ENCODE measurements around the gene ASIC4. TPM values are rescaled to one million over a fixed set of nuclear protein-coding genes. Genes with fewer than 3 reads are reported as not detected.

Gene ASIC4
- polyA plus RNA-seq, 2 of the 4 experiments (the other 2 are of a cell fraction) = 0.04 TPM; not detected in 1

GRCh38 chr2:219562049-219563020, 48.1 kb downstream of the ASIC4 start:
- ChIA-PET POLR2A (interaction anchor here (2.8 kb wide), 1 partner anchor 8 kb away, joined by 9 read pairs; no protein-coding TSS in a partner anchor), CTCF (interaction anchor here (1.1 to 6.0 kb wide), 9 partner anchors 9 to 80 kb away, joined by 3 to 77 read pairs (median 9); partner anchors contain the start of genes CHPF, OBSL1 and TMEM198)
- H3K4me2 ChIP-seq = no peak overlapping the region
- DNase-seq (ENCODE audit: low read depth in 1 of 2, low spot score in 1 of 2) = no peak
- H3K27ac ChIP-seq = no peak overlapping the region
- H3K9me3 ChIP-seq = no peaks in the 10 kb centered on the region
- WGBS (ENCODE audit: missing lambda C conversion rate) = 76% methylated on average over 21 of the region's 35 CpGs
- no peak for ATAC-seq
- no peak for TF ChIP-seq MAX (IDR thresholded peaks at IDR 0.05)
- TF ChIP-seq EHF (CRISPR knock-in tag; IDR thresholded peaks at IDR 0.05) = no peak
- no peaks in the 10 kb centered on the region for H3K4me1 ChIP-seq
- H3K4me3 ChIP-seq = no peak overlapping the region
- FAIRE-seq = no peak

- ChIA-PET CTCF (interaction anchor here (1.3 to 6.0 kb wide), 5 partner anchors 13 to 78 kb away, joined by 3 to 77 read pairs (median 19); partner anchors contain the start of genes CHPF and TMEM198), POLR2A (no interaction called here)
- Histone ChIP-seq H3K27ac (no peak overlapping the region), H3K9me3 (no peaks in the 10 kb centered on the region), H3K4me2 (no peak overlapping the region), H3K4me3 (no peak overlapping the region), H3K4me1 (no peaks in the 10 kb centered on the region)
- no peak for ATAC-seq
- no peak for TF ChIP-seq RFX5 (IDR thresholded peaks at IDR 0.05)
- TF ChIP-seq HOXB13 (CRISPR knock-in tag; IDR thresholded peaks at IDR 0.05; ENCODE audit: low read depth) = no peak
- TF ChIP-seq KDM5A (IDR thresholded peaks at IDR 0.05) = no peak
- DNase-seq (ENCODE audit: low read depth in 1 of 2, low spot score in 1 of 2) = no peak
- WGBS (ENCODE audit: missing lambda C conversion rate) = 87% methylated on average over 20 of the region's 20 CpGs
- FAIRE-seq = no peak
Measured at GRCh38 chr2:219563271-219563928, 49.1 kb downstream of the ASIC4 start.

- H3K4me2 ChIP-seq = no peak overlapping the region
- POLR2A ChIA-PET = no interaction called here
- no peaks in the 10 kb centered on the region for H3K9me3 ChIP-seq
- no peak for ATAC-seq
- WGBS (ENCODE audit: missing lambda C conversion rate) = 84% methylated on average over 21 of the region's 21 CpGs
- no peak overlapping the region for H3K4me3 ChIP-seq
- no peak for TF ChIP-seq BHLHE40 (IDR thresholded peaks at IDR 0.05; ENCODE audit: low read depth, low read length)
- TF ChIP-seq TFCP2L1 (CRISPR knock-in tag; IDR thresholded peaks at IDR 0.05) = no peak
- TF ChIP-seq KDM1A (IDR thresholded peaks at IDR 0.05; ENCODE audit: low read depth) = no peak
- no peak for DNase-seq (ENCODE audit: low read depth in 1 of 2, low spot score in 1 of 2)
- no peak overlapping the region for H3K27ac ChIP-seq
- no peak for FAIRE-seq
- CTCF ChIA-PET = interaction anchor here (2.2 to 6.0 kb wide), 3 partner anchors 11 to 24 kb away, joined by 5 to 77 read pairs (median 10); partner anchors contain the start of genes CHPF and TMEM198
- peaks cover 5% of the 10 kb centered on the region; the same call in 1 of the 3 replicates for H3K4me1 ChIP-seq
Measured at GRCh38 chr2:219565130-219566080, 51.1 kb downstream of the ASIC4 start.

GRCh38 chr2:219566640-219567039, 52.4 kb downstream of the ASIC4 start:
- WGBS (ENCODE audit: missing lambda C conversion rate) = 86% methylated on average over 11 of the region's 11 CpGs
- POLR2A ChIA-PET = no interaction called here
- H3K4me3 ChIP-seq = no peak overlapping the region
- no peak overlapping the region for H3K27ac ChIP-seq
- FAIRE-seq (no peak), ATAC-seq (no peak), DNase-seq (ENCODE audit: low read depth in 1 of 2, low spot score in 1 of 2) (no peak)
- TF ChIP-seq KDM1A (IDR thresholded peaks at IDR 0.05; ENCODE audit: low read depth) (no peak), CBX2 (IDR thresholded peaks at IDR 0.05; ENCODE audit: borderline replicate concordance, low read depth) (no peak), MAFK (IDR thresholded peaks at IDR 0.05; ENCODE audit: partially characterized antibody) (no peak), NPAS2 (CRISPR knock-in tag; IDR thresholded peaks at IDR 0.05; ENCODE audit: borderline replicate concordance) (no peak), RFX5 (IDR thresholded peaks at IDR 0.05) (no peak), MAX (IDR thresholded peaks at IDR 0.05) (no peak), JUN (IDR thresholded peaks at IDR 0.05) (no peak), ZC3H11A (IDR thresholded peaks at IDR 0.05) (no peak), TFCP2L1 (CRISPR knock-in tag; IDR thresholded peaks at IDR 0.05) (no peak), RCOR1 (IDR thresholded peaks at IDR 0.05; ENCODE audit: low read depth, low read length) (no peak), HOXA7 (CRISPR knock-in tag; IDR thresholded peaks at IDR 0.05) (no peak), HOXB5 (CRISPR knock-in tag; IDR thresholded peaks at IDR 0.05) (no peak), POLR2A (IDR thresholded peaks at IDR 0.05; ENCODE audit: low read length) (no peak), MYC (IDR thresholded peaks at IDR 0.05; ENCODE audit: borderline replicate concordance, low read length) (no peak), ATOH8 (CRISPR knock-in tag; IDR thresholded peaks at IDR 0.05; ENCODE audit: low read depth) (no peak), E2F6 (IDR thresholded peaks at IDR 0.05; ENCODE audit: borderline replicate concordance, low read depth) (no peak), HOXB13 (CRISPR knock-in tag; IDR thresholded peaks at IDR 0.05; ENCODE audit: low read depth) (no peak), EP300 (IDR thresholded peaks at IDR 0.05) (no peak), HES2 (IDR thresholded peaks at IDR 0.05) (no peak)
- peaks cover 8% of the 10 kb centered on the region; the same call in 2 of the 3 replicates for H3K4me1 ChIP-seq
- H3K4me2 ChIP-seq = no peak overlapping the region
- CTCF ChIA-PET = interaction anchor here (2.2 kb wide), 1 partner anchor 24 kb away, joined by 10 read pairs; the partner anchor contains the start of genes CHPF and TMEM198
- no peaks in the 10 kb centered on the region for H3K9me3 ChIP-seq
